Subcutaneous adipose tissue (tissue), 4 donors: Measurements from ENCODE around the gene SLC8B1. TPM values are rescaled to one million over a fixed set of nuclear protein-coding genes. Genes with fewer than 3 reads are reported as not detected.

Experiments
- total RNA-seq, 4 donors: library from RNA; depleted of rRNA; stranded (reverse); fragments of >200 nt; gene quantifications; one replicate each; pipeline ENCODE4 v1.1.0, GENCODE V29; 2016
- TF ChIP-seq, protein P1 (sequence below): fragments of 450-650 bp; IDR thresholded peaks from one replicate; pipeline ENCODE4 v1.5.1; 2016; ENCODE audit warnings: low read depth, mild to moderate bottlenecking, control low read depth, antibody characterized with exemption, moderate library complexity

The SLC8B1 gene
- total RNA-seq, 4 donors from 2014 or later: 16.8 to 53.9 (median 39.1) TPM

GRCh38 chr12:113364698-113365097 is 29.8 kb upstream of the SLC8B1 start:
- TF ChIP-seq, protein P1, sequence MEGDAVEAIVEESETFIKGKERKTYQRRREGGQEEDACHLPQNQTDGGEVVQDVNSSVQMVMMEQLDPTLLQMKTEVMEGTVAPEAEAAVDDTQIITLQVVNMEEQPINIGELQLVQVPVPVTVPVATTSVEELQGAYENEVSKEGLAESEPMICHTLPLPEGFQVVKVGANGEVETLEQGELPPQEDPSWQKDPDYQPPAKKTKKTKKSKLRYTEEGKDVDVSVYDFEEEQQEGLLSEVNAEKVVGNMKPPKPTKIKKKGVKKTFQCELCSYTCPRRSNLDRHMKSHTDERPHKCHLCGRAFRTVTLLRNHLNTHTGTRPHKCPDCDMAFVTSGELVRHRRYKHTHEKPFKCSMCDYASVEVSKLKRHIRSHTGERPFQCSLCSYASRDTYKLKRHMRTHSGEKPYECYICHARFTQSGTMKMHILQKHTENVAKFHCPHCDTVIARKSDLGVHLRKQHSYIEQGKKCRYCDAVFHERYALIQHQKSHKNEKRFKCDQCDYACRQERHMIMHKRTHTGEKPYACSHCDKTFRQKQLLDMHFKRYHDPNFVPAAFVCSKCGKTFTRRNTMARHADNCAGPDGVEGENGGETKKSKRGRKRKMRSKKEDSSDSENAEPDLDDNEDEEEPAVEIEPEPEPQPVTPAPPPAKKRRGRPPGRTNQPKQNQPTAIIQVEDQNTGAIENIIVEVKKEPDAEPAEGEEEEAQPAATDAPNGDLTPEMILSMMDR: no peak

DNA sequence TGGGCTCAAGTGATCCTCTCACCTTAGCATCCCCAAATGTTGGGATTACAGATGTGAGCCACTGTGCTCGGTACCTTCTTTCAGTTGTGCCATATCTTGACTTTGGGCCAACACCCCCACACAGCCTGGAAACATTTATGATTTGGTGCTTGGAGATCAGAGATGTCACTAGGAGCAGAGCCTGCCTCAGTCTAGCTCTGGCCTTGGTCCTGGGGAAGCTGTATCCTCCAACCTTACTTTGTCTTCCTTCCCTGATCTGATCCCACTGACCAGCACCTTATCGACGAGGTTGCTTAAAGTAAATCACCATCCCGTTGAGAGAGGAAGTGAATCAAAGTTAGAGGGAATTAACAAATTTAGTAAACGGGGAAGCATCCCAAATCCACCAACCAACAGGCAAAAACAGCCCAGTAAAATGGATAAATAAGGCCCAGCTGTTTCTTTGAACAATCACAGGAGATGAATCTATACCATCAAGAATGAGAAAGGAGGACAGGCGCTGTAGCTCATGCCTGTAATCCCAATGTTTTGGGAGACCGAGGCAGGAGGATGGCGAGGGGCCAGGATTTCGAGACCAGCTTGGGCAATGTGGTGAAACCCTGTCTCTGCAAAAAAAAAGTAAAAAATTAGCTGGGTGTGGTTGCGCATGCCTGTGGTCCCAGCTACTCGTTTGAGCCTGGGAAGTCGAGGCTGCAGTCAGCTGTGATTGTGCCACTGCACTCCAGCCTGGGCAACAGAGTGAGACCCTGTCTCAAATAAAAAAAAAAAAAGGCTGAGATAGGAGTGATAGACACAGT is 26.9 kb upstream of the SLC8B1 start:
- TF ChIP-seq, protein P1: no peak

DNA sequence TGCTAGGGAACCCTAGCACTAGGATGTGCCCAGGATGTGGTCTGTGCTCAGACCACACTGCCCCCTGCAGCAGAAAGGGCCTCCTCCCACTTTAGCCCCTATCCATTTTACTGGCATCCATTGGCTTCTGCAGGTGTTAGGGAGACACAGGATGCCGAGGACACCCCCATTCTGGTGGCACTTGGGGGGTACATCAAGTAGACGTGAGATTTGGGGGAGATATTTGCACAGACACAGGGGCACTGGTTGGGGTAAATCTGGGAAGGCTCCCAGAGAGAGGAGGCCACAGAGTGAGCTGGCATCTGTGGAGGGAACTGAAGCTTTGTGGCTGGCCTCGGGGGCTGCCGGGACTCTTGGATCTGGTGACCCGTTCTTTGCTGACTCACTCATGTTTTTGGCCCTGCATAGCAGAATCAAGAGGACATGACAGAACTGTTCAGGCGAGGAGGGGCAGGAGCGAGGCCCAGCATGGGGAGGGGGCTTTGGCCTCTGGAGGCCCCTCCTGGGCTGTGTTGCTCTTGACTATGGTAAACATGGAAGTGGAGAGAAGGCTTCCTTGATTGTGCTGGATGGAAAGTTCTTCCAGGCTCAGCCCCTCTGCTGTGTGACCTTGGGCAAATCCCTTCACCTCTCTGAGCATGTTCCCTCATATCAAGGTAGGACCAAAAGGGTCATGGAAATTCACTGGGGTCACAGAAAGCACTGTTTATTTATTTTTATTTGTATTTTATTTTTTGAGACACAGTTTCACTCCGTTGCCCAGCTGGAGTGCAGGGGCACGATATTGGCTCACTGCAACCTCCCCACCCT is 25.2 kb upstream of the SLC8B1 start:
- TF ChIP-seq, protein P1: no peak

DNA sequence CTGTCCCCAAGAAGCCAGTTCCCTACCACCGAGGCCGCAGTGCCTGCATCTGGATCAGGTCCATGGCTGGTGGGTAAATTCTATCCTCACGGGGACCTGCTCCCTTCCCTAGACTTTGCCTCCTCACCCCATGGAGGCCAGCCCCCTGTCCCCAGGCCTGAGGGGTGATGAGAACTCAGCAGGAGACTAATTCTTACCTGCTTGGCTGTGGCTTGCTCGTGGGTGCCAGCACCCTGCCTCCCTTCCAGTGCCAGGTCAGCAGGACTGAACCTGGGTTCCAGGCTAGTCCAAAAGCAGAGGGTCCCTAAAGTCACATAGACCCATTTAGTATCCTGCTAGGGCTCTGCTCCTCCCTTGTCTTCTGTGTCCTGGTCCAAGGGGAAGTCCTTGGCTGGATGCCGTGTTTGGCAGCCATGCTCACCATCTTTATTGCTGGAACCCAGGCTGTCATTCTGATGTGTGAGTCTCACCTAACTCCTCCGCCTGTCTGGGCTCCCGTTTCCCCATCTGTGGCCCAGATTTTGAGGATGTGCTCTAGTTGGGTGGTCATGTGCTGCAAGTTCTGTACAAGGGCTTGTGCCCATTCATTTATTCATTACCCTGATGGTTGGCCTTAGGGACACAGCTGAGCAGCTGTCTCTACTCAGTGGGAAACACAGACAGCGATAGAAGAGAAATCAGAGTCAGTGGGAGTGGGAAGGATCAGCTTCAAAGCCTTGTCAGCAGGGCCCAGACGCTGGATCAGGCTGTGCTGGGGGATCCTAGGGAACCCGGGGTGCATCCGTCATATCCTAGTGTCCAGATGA is 24.4 kb upstream of the SLC8B1 start:
- TF ChIP-seq, protein P1: no peak

- TF ChIP-seq, protein P1: no peak
Observed at GRCh38 chr12:113358381-113359132, 23.6 kb upstream of the SLC8B1 start, which contains the start of gene PLBD2. TSS of gene PLBD2 (plus strand) at chr12:113358587. CDS start at chr12:113358601, 14 bp downstream.

DNA sequence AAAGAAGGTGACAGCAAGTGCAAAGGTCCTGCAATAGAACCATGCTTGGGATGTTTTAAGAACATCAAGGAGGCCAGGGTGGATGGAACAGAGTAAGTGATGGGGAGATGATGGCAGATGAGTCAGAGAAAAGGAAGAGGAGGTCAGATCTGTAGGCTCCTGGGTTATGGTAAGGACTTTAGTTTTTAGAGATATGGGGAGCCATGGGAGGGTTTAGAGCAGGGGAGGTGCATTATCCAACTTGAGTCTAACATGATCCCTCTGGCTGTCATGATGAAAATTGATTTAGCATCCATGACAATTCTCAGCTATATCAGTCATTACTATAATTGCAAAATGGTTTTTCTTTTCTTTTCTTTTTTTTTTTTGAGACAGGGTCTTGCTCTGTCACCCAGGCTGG is 16.2 kb upstream of the SLC8B1 start:
- TF ChIP-seq, protein P1: no peak
